Measurements from ENCODE around the gene PLA2G5. TPM values are rescaled to one million over a fixed set of nuclear protein-coding genes. Genes with fewer than 3 reads are reported as not detected.
A peak's percentile ranks its signal among the peaks of the same experiment; 100 is the strongest.

The PLA2G5 gene
- total and polyA plus RNA-seq, 7 donors = 0.43 to 1.2 (median 0.53) TPM; not detected in 2

DNA sequence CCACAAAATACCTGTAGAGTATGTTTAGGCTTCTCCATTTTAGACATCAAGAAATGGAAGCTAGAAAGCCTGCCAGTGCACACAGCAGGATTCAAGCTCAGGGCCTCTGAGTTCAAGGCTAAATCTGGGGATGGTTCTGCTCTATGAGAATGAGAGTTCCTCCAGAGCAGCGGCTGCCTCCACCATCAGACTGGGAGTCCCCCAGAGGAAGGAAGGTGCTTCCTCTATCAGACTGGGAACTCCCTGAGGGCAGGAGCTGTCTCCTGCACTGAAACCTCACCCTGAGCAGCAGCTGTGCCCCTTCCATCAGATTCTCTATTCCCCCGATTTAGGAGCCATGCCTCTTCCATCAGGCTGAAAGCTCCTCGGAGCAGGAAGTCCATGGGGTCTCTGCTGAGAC lies 20.1 kb downstream of the PLA2G5 start:
- no peak overlapping the region for H3K4me3 ChIP-seq
- H3K4me1 ChIP-seq = no peaks in the 10 kb centered on the region
- no peaks in the 10 kb centered on the region for H3K9me3 ChIP-seq
- DNase-seq = no peak
- no peak overlapping the region for H3K27ac ChIP-seq
- no peaks in the 10 kb centered on the region for H3K36me3 ChIP-seq (ENCODE audit: insufficient read depth in 1 of 2, low read depth in 1 of 2)
- WGBS, 3 donors = 78 to 92% (median 81%) methylated on average over 3 of the region's 3 CpGs
- ATAC-seq = no peak
- TF ChIP-seq, protein P1, sequence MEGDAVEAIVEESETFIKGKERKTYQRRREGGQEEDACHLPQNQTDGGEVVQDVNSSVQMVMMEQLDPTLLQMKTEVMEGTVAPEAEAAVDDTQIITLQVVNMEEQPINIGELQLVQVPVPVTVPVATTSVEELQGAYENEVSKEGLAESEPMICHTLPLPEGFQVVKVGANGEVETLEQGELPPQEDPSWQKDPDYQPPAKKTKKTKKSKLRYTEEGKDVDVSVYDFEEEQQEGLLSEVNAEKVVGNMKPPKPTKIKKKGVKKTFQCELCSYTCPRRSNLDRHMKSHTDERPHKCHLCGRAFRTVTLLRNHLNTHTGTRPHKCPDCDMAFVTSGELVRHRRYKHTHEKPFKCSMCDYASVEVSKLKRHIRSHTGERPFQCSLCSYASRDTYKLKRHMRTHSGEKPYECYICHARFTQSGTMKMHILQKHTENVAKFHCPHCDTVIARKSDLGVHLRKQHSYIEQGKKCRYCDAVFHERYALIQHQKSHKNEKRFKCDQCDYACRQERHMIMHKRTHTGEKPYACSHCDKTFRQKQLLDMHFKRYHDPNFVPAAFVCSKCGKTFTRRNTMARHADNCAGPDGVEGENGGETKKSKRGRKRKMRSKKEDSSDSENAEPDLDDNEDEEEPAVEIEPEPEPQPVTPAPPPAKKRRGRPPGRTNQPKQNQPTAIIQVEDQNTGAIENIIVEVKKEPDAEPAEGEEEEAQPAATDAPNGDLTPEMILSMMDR (IDR thresholded peaks at IDR 0.05) = no peak
- intact Hi-C loops (cut with DNase I) = no loop called here
- H3K27me3 ChIP-seq (ENCODE audit: insufficient read depth in 3 of 3, low read length in 2 of 3) = peaks cover 0 to 2% (median 0%) of the 10 kb centered on the region in 3 donors

DNA sequence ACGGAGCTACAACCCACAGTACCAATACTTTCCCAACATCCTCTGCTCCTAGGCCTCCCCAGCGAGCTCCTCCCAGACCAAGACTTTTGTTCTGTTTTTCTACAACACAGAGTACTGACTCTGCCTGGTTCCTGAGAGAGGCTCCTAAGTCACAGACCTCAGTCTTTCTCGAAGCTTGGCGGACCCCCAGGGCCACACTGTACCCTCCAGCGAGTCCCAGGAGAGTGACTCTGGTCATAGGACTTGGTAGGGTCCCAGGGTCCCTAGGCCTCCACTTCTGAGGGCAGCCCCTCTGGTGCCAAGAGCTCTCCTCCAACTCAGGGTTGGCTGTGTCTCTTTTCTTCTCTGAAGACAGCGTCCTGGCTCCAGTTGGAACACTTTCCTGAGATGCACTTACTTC lies 20.6 kb downstream of the PLA2G5 start:
- H3K36me3 ChIP-seq (ENCODE audit: insufficient read depth in 1 of 2, low read depth in 1 of 2) = no peaks in the 10 kb centered on the region
- H3K4me1 ChIP-seq = no peaks in the 10 kb centered on the region
- H3K27me3 ChIP-seq (ENCODE audit: insufficient read depth in 3 of 3, low read length in 2 of 3) = peaks cover 0 to 2% (median 0%) of the 10 kb centered on the region in 3 donors
- no peaks in the 10 kb centered on the region for H3K9me3 ChIP-seq
- TF ChIP-seq, protein P1 (IDR thresholded peaks at IDR 0.05) = no peak
- no peak overlapping the region for H3K4me3 ChIP-seq
- WGBS, 3 donors = 74 to 87% (median 79%) methylated on average over 6 of the region's 6 CpGs
- DNase-seq (peak in 1 of 2 donors; percentile 57), ATAC-seq (no peak)
- intact Hi-C loops (cut with DNase I) = no loop called here
- H3K27ac ChIP-seq = no peak overlapping the region

DNA sequence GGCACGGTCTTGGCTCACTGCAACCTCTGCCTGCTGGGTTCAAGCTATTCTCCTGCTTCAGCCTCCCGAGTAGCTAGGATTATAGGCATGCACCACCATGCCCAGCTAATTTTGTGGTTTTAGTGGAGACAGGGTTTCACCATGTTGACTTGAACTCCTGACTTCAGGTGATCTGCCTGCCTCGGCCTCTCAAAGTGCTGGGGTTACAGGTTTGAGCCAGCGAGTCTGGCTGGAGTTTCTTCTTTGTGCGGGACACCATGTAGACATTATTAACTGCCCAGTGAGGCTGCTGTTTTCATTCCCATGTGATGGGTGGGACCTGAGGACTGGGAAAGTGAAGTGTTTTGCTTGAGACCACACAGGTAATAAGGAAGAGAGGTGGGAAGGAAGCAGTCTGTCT lies 23.3 kb downstream of the PLA2G5 start:
- no peaks in the 10 kb centered on the region for H3K4me1 ChIP-seq
- no peak for ATAC-seq
- H3K27ac ChIP-seq = no peak overlapping the region
- H3K9me3 ChIP-seq = no peaks in the 10 kb centered on the region
- intact Hi-C loops (cut with DNase I) = no loop called here
- WGBS, 3 donors = 89 to 96% (median 93%) methylated on average over 5 of the region's 5 CpGs
- TF ChIP-seq, protein P1 (IDR thresholded peaks at IDR 0.05) = no peak
- no peak for DNase-seq
- H3K27me3 ChIP-seq (ENCODE audit: insufficient read depth in 3 of 3, low read length in 2 of 3) = peaks cover 0 to 2% (median 0%) of the 10 kb centered on the region in 3 donors
- H3K36me3 ChIP-seq (ENCODE audit: insufficient read depth in 1 of 2, low read depth in 1 of 2) = no peaks in the 10 kb centered on the region
- H3K4me3 ChIP-seq = no peak overlapping the region

DNA sequence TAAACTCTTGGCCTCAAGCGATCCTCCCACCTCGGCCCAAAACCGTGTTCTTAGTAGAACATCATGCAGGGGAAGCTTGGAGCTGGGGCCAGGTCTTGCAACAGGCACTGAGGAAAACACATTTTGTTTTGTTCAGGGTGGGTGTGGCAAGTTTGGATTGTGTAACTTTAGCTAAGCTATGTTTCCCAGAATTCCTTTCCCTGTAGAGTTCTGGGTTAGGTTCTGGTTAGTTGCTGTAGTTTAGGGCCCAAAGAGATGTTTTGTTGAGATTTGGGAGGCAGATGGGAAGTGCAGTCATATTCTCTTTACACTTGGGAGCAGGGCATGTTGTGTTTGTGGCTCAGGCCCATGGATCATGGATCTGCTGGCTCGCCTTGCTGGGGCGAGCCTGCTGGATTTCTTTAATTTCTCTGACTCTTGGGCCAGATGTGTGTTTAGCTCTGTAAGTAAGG lies 24.0 kb downstream of the PLA2G5 start:
- Histone ChIP-seq H3K4me3 (no peak overlapping the region), H3K27ac (no peak overlapping the region), H3K27me3 (ENCODE audit: insufficient read depth in 3 of 3, low read length in 2 of 3) (peaks cover 0 to 2% (median 0%) of the 10 kb centered on the region in 3 donors), H3K9me3 (no peaks in the 10 kb centered on the region), H3K4me1 (no peaks in the 10 kb centered on the region), H3K36me3 (ENCODE audit: insufficient read depth in 1 of 2, low read depth in 1 of 2) (no peaks in the 10 kb centered on the region)
- peak; percentile 73 to 87 for DNase-seq
- intact Hi-C loops (cut with DNase I) = no loop called here
- TF ChIP-seq, protein P1 (IDR thresholded peaks at IDR 0.05) = no peak
- WGBS, 3 donors = 52 to 75% (median 66%) methylated on average over 5 of the region's 5 CpGs
- ATAC-seq = peak; percentile 39 to 81 (median 72)

Measured in psoas muscle (tissue), 8 donors.